Loucy (cell line): ENCODE data around the gene PRDM12.

Experiments
- CTCF ChIP-seq: fragments of 200-600 bp; sonication (generic); conservative IDR thresholded peaks from 2 replicates; pipeline ENCODE4 v1.5.1; 2014; ENCODE audit warnings: mild to moderate bottlenecking, antibody characterized with exemption, low read length
- EZH2phosphoT487 ChIP-seq: fragments of 200-600 bp; IDR thresholded peaks from 2 replicates; pipeline ENCODE4 v1.6.1; 2018; ENCODE audit warnings: antibody characterized with exemption, mild to moderate bottlenecking, moderate library complexity, borderline replicate concordance

GRCh38 chr9:130681769-130682420, 17.5 kb downstream of the PRDM12 start:
- TF ChIP-seq CTCF: no peak
- no peak for TF ChIP-seq EZH2phosphoT487
